Calu3 (cell line): Measurements from ENCODE around the gene CPNE7. TPM values are rescaled to one million over a fixed set of nuclear protein-coding genes. Genes with fewer than 3 reads are reported as not detected.

Source experiments
- BruUV-seq: library from RNA; stranded (reverse); fragments of 400-500 nt; replicated peaks from 2 replicates; lab custom pipeline; 2021; lab: Mats Ljungman, UMichigan
- CTCF ChIA-PET: fragments of 300-600 bp; sonication (Branson Sonifier 250); formaldehyde crosslinking; loops from one replicate; lab custom pipeline; 2022; ENCODE audit warnings: antibody characterized with exemption; lab: Charles Lee
- DNase-seq: peaks from one replicate; pipeline ENCODE4 v3.0.0; 2022
- H3K27ac Mint-ChIP-seq: one replicate; pipeline ENCODE4 v1.8.0; 2022; ENCODE audit warnings: mixed read lengths; ENCODE audit not compliant: unreplicated experiment
- H3K27me3 Mint-ChIP-seq: one replicate; pipeline ENCODE4 v1.8.0; 2022; ENCODE audit warnings: mixed read lengths; ENCODE audit not compliant: unreplicated experiment
- H3K36me3 Mint-ChIP-seq: one replicate; pipeline ENCODE4 v1.8.0; 2022; ENCODE audit warnings: mild to moderate bottlenecking, moderate library complexity, mixed read lengths; ENCODE audit not compliant: insufficient read depth, unreplicated experiment
- H3K4me1 Mint-ChIP-seq: one replicate; pipeline ENCODE4 v1.8.0; 2022; ENCODE audit warnings: mild to moderate bottlenecking, low read depth, mixed read lengths; ENCODE audit not compliant: unreplicated experiment
- H3K4me3 Mint-ChIP-seq: one replicate; pipeline ENCODE4 v1.8.0; 2022; ENCODE audit warnings: mild to moderate bottlenecking, low read depth, moderate library complexity, mixed read lengths; ENCODE audit not compliant: unreplicated experiment
- H3K9me3 Mint-ChIP-seq: one replicate; pipeline ENCODE4 v1.8.0; 2022; ENCODE audit warnings: low read depth, mixed read lengths; ENCODE audit not compliant: unreplicated experiment
- CTCF ChIP-seq: fragments of 200-600 bp; IDR thresholded peaks from one replicate; pipeline ENCODE4 v1.8.0; 2022; ENCODE audit warnings: antibody characterized with exemption; ENCODE audit not compliant: unreplicated experiment
- intact Hi-C: fragments of 100-400 bp; cut with micrococcal nuclease; formaldehyde crosslinking; loops from one replicate; pipeline ENCODE4 v1.10.0; 2022; ENCODE audit not compliant: unreplicated experiment
- total RNA-seq: library from RNA; stranded (reverse); gene quantifications from 2 replicates; pipeline ENCODE4 v1.2.3, GENCODE V29; 2022

CPNE7 gene
- total RNA-seq, 1 experiment from 2014 or later, result 31.3 TPM

DNA sequence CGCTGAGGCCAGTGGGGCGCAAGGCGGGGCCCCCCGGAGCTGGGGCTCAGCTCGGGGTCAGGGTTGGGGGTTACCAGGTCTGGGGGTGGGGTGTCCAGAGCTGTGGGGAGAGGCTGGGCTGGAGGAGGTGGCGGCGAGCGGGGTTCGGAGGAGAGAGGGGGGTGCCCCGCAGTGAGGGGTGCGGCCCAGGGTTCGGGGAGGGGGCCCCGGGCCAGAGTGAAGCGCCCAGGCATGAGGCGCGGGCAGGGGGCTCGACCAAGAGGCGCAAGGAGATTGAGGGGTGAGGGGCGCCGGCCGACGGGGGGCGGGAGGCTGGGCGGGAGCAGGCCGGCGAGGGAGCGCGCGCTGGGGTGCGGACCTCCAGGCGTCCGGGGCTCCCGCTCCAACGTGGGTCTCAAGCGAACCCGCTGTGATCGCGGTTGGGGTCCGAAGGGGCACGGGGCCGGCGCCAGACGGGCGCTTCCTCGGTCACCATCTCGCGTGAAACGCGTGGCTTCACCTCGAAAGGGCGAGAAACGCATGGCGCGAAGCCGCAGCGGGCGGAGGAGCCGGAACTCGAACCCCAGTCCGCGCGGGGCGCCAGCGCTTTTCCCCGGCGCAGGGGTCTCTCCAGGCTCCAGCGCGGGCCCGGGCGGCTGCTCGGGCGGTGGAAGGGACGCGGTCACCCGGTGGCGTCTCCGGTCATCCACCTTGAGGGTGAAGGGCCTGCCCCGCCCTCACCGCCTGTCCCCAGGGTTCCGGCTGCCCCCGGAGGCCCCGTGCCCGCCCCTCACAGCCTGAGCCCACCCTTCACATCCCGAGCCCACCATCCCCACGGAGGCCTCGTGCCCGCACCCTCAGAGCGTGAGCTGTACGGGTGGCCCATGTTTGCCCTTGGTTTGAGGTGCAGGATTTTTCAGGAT lies 846 bp downstream of the CPNE7 start:
- Mint-ChIP-seq H3K9me3 (no peaks in the 10 kb centered on the region), H3K4me1 (no peaks in the 10 kb centered on the region), H3K4me3 (peak overlapping the region; percentile 58), H3K36me3 (peaks cover 28% of the 10 kb centered on the region), H3K27ac (peak overlapping the region; percentile 39), H3K27me3 (peaks cover 20% of the 10 kb centered on the region)
- no peak for TF ChIP-seq CTCF
- DNase-seq, result no peak
- BruUV-seq, result no TSS peak
- intact Hi-C loops, result no loop called here
- CTCF ChIA-PET, result interaction anchor here (0.5 to 0.7 kb wide), 2 partner anchors 153 to 349 kb away, joined by 4 to 7 read pairs; no protein-coding TSS in a partner anchor

GRCh38 chr16:89577055-89577759 lies 1.6 kb downstream of the CPNE7 start:
- peaks cover 21% of the 10 kb centered on the region for H3K36me3 Mint-ChIP-seq
- no peaks in the 10 kb centered on the region for H3K4me1 Mint-ChIP-seq
- intact Hi-C loops, result no loop called here
- no peak for DNase-seq
- no peak for TF ChIP-seq CTCF
- peak overlapping the region; percentile 39 for H3K27ac Mint-ChIP-seq
- peaks cover 13% of the 10 kb centered on the region for H3K27me3 Mint-ChIP-seq
- peak overlapping the region; percentile 58 for H3K4me3 Mint-ChIP-seq
- H3K9me3 Mint-ChIP-seq, result no peaks in the 10 kb centered on the region
- CTCF ChIA-PET, result interaction anchor here (0.5 kb wide), 1 partner anchor 153 kb away, joined by 7 read pairs; no protein-coding TSS in a partner anchor
- BruUV-seq, result no TSS peak

- intact Hi-C loops, result no loop called here
- no peaks in the 10 kb centered on the region for H3K27me3 Mint-ChIP-seq
Measured at GRCh38 chr16:89579351-89579750, 3.8 kb downstream of the CPNE7 start.

More at GRCh38 chr16:89579351-89579750, 3.8 kb downstream of the CPNE7 start:
- H3K27ac Mint-ChIP-seq, result no peak overlapping the region
- H3K36me3 Mint-ChIP-seq, result peaks cover 28% of the 10 kb centered on the region
- H3K9me3 Mint-ChIP-seq, result no peaks in the 10 kb centered on the region
- TF ChIP-seq CTCF, result no peak
- BruUV-seq, result no TSS peak
- CTCF ChIA-PET, result no interaction called here
- DNase-seq, result no peak
- no peak overlapping the region for H3K4me3 Mint-ChIP-seq
- H3K4me1 Mint-ChIP-seq, result no peaks in the 10 kb centered on the region
